NCI-H2196 treated with DMSO at 0.1 percent for 48 hours (cell line): ENCODE data around the gene CDK18.

Source experiments
- DNase-seq: peaks from one replicate; lab custom pipeline; 2025; ENCODE audit not compliant: unreplicated experiment; lab: John Stamatoyannopoulos, UW

CDK18 gene

DNA sequence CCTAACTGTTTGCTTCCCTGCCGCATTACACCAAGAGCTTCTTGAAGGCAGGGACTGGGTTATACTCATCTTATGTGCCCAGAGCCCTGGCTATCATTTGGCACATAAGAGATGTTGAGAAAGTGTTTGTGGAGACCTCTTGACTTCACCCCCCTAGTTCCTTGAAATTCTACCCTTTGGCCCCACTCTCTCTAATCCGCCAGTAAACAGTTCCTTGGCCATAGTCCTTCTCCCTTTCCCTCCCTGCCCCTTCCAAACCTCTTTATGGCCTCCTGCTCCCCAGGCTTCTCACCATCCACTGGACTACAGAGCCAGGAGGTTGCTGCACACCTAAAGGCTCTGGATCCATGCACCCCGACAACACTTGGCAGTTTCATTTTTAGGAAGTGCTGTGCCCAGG is 1.5 kb upstream of the CDK18 start:
- DNase-seq, result no peak

DNA sequence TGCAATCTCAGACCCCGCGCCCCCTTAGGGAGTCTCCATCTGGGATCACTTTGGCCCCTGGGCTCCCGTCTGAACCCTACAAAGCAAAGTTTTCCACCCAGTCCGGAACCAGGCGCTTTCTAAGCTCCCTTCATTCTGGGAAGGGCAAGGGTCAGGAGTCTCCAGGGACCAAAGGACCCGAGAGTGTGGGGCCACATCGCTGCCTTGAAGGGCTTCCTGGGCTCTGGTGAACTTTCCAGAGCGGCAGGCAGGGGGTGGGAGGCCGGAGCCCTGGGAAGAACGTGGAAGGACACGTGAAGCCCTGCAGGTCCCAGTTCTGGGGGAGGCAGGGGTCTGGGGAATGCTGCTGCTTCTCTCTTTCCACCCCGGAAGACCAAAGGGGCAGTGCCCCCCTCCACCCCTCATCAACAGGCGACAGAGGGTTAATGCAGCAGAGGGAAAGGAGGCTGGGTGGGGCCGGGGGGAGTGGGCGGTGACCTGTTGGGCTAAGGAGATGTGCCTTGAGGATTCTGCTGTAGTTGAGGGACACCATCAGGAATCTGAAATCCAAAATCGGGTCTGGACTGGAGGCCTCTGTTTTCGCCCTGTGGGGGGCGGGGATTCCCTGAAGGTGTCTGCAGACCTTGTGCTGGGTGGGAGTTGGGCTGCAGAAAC is 734 bp downstream of the CDK18 start:
- DNase-seq, result no peak

- no peak for DNase-seq
Measured at GRCh38 chr1:205505791-205506190, 1.3 kb downstream of the CDK18 start.

GRCh38 chr1:205506409-205507200 is 2.1 kb downstream of the CDK18 start:
- no peak for DNase-seq

DNA sequence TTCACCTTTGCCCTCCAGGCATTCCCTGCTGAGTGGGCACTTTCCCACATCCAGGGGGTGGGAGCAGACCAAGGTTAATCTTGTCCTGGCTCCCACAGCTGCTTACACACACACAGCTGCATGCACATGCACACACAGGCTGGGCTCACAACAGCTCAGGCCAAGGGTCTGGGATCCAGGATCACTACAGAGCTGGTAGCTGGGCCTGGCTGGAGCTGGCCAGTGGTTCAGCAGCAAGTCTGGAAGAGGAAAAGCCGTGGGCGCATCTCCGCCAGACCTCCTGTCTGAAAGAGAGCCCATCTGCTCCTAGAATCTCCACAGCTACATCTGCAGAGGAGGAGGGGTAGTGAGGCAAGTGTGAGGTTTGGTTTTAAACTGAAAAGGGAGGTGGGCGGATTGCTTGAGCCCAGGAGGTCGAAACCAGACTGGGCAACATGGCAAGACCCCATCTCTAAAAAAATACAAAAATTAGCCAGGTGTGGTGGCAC is 3.8 kb downstream of the CDK18 start:
- no peak for DNase-seq

- DNase-seq, result no peak
Measured at GRCh38 chr1:205510308-205510950, 6.0 kb downstream of the CDK18 start.

- DNase-seq, result no peak
Measured at GRCh38 chr1:205510951-205511330, 6.5 kb downstream of the CDK18 start.

DNA sequence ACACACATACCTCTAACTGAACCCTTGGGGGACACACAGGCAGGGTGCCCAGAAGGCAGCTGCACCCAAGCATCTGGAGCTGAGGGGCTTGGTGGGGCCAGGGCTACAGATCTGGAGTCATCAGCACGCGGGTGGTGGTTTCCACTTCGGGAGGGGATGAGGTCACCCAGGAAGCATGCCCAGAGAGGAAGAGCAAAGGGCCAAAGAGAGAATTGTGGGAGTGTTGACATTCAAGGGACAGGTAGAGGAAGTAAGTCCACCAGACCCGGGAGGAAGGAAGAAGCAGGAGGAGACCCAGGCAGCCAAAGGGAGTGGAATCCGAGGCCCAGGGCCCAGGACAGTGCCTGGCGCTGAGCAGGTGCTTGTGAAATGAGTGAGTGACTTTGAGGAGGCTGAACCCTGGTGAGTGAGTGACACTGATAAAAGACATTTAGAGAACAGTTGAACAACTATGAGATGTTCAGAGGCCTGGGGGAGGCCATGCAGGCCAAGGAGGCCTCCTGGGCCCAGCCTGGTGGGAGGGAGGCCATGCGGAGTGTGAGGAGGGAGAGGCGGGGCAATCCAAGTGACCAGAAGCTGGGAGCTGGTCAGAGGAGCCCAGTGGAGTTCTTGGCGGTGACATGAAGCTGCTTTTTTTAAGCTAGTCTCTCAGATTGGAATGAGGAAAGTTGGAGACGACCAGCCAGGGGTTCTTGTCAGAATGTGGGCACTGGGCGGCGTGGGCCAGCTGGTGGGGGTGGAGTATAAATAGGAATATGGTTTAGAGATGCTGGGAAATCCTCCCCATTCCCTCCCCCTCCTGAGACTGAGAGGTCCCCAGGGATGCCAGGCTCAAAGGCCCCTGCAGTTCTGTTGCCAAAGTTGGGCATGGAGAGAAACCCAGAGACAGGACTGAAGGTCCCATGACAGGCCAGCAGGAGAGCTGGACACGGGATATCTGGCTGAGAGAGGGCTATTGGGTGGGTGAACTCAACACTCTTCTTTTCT is 7.9 kb downstream of the CDK18 start:
- no peak for DNase-seq

GRCh38 chr1:205513774-205514173 is 9.3 kb downstream of the CDK18 start:
- DNase-seq, result no peak

- DNase-seq, result no peak
Measured at GRCh38 chr1:205514211-205515142, 10.0 kb downstream of the CDK18 start.

- DNase-seq, result no peak
Measured at GRCh38 chr1:205515781-205516253, 11.3 kb downstream of the CDK18 start.

DNA sequence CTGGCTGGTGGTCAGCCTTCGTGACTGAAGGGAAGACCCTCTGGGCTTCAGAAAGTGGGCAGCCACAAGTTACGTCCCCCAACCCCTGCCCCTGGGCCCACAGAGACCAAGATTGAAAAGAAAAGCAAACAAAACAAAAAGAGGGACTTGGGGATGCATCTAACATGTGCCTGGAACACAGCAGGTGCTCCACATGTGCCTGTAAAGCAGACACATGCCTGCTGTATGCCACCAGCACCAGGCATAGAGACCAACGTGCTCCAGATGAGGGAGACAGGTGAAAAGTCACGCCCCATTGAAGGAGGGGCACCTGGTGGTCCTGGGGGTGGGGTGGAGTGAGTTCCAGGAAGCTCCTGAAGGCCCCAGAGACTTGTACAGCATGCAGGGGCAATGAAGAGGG is 11.9 kb downstream of the CDK18 start:
- DNase-seq, result no peak

DNA sequence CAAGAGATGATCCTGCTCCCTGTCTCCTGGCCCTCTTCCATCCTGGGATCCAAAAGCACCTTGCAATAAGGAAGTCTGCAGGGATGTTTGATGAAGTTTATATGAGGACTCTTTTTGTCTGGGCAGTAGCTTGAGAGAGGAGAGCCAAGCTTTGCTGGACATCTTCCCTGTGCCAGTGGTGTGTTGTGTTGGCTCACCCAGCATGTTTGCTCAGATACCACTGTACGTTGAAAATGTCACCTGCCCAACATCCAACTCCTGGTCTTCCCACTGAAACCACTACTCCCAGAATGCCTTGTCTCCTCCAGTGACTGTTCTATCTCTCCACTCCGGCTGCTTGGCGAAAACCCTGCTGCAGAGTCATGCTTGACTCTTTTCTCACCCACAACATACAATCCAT is 12.8 kb downstream of the CDK18 start:
- no peak for DNase-seq

GRCh38 chr1:205517763-205518162 is 13.3 kb downstream of the CDK18 start:
- DNase-seq, result no peak

- no peak for DNase-seq
Measured at GRCh38 chr1:205518661-205519540, 14.4 kb downstream of the CDK18 start.

GRCh38 chr1:205519541-205520131 is 15.2 kb downstream of the CDK18 start:
- no peak for DNase-seq

GRCh38 chr1:205520709-205521108 is 16.2 kb downstream of the CDK18 start:
- no peak for DNase-seq

DNA sequence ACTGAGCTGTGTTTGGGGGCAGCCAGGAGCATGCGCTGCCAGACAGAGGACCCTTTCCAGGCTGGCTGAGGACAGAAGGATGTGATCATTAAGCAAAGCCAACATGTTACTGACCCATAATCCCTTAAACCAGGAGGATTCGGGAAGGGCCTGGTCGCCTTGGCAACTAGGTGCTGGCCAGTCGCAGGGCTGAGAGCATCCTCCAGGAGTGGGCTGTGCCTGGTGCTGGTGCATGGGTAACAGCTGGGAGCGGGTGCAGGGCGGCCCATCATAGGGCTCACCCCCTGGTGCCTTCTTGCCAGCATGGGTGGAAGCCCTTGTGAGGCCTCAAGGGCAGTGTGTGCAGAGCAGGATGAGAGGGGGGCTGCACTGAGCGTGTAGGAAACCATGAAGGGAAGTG is 17.2 kb downstream of the CDK18 start:
- DNase-seq, result no peak
